ENCODE data around the gene WWC2.

DNA sequence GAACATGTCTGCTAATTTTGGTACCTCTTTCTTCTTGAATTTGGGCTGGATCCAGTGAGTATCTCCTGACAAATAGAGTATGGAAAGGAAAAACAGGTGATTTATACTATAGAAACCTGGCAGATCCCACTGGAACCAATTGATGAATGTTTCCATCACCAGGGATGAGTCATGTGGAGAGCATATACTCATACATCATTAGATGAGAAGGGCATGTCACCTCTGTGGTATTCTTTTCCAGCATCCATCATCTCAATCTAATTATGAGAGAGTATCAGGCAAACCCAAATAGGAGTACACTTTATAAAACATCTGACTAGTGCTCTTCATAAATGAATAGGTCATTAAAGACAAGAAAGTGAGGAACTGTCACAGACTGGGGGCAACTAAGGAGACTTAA, 130.3 kb downstream of the WWC2 start:
- no peak for TF ChIP-seq CTCF (IDR thresholded peaks at IDR 0.05)
- TF ChIP-seq POLR2A (IDR thresholded peaks at IDR 0.05): no peak
